Heart left ventricle (tissue), 16 donors: ENCODE measurements around the gene DLGAP1. TPM values are rescaled to one million over a fixed set of nuclear protein-coding genes. Genes with fewer than 3 reads are reported as not detected.

Experiments
- ATAC-seq, 4 donors: fragments of 200-7000 bp; cut with Tn5 transposase; one replicate each; pipeline ENCODE4 v1.9.1; 2020 to 2022; ENCODE audit warnings: moderate library complexity in 4 of 4, mild to moderate bottlenecking in 3 of 4, moderate number of reproducible peaks in 1 of 4
- DNase-seq, 5 donors: peaks; one replicate each; pipeline ENCODE4 v3.0.0-alpha.2; 2020
- H3K27ac ChIP-seq, 12 donors: fragments of 200-600 bp; sonication (generic) in 4 of 12; one replicate each; pipeline versions ENCODE4 v1.5.0 to v1.8.0; 2016 to 2022; ENCODE audit warnings: mild to moderate bottlenecking in 2 of 12
- H3K27me3 ChIP-seq, 9 donors: fragments of 200-600 bp; sonication (generic) in 2 of 9; one replicate each; pipeline versions ENCODE4 v1.5.1 to v1.8.0; 2016 to 2022; ENCODE audit warnings: mild to moderate bottlenecking in 3 of 9
- H3K36me3 ChIP-seq, 9 donors: fragments of 200-600 bp; sonication (generic) in 2 of 9; one replicate each; pipeline versions ENCODE4 v1.5.0 to v1.8.0; 2018 to 2022; ENCODE audit warnings: mild to moderate bottlenecking in 2 of 9
- H3K4me1 ChIP-seq, 12 donors: fragments of 200-600 bp; sonication (generic) in 4 of 12; one replicate each; pipeline versions ENCODE4 v1.5.0 to v1.8.0; 2016 to 2022; ENCODE audit warnings: mild to moderate bottlenecking in 3 of 12
- H3K4me3 ChIP-seq, 12 donors: fragments of 200-600 bp; sonication (generic) in 4 of 12; one replicate each; pipeline versions ENCODE4 v1.5.0 to v1.8.0; 2017 to 2022; ENCODE audit warnings: mild to moderate bottlenecking in 9 of 12, moderate library complexity in 4 of 12
- H3K9me3 ChIP-seq, 12 donors: fragments of 200-600 bp; sonication (generic) in 4 of 12; one replicate each; pipeline versions ENCODE4 v1.5.0 to v1.8.0; 2016 to 2022; ENCODE audit warnings: mild to moderate bottlenecking in 1 of 12
- CTCF ChIP-seq, 12 donors: fragments of 200-600 bp; sonication (generic) in 4 of 12; IDR thresholded peaks; one replicate each; pipeline versions ENCODE4 v1.5.0 to v1.8.0; 2018 to 2022; ENCODE audit warnings: antibody characterized with exemption in 12 of 12, mild to moderate bottlenecking in 5 of 12
- POLR2A ChIP-seq, 2 donors: fragments of 450-650 bp; IDR thresholded peaks; one replicate each; pipeline ENCODE4 v1.6.1; 2017; ENCODE audit warnings: antibody characterized with exemption in 2 of 2, mild to moderate bottlenecking in 2 of 2, moderate library complexity in 2 of 2
- WGBS, 4 donors: extraction: QIAGEN DNeasy Blood & Tissue Kit in 2 of 4; methylation state at CpG; one replicate each; pipeline versions ENCODE4 v1.1.5 to v1.1.7; 2013 to 2018; 5-methylcytosine and 5-hydroxymethylcytosine counted together
- intact Hi-C, 10 donors: fragments of 100-400 bp; cut with DNase I; formaldehyde crosslinking; loops; one replicate each; pipeline versions ENCODE4 v1.11.1 to v1.14.2; 2022
- polyA plus RNA-seq, 2 donors: library from polyadenylated mRNA; stranded (reverse); fragments of 200-250 nt; gene quantifications; one replicate each; pipeline ENCODE4 v1.2.3, GENCODE V29; 2013
- total RNA-seq, 9 donors: library from RNA; depleted of rRNA in 2 of 9; stranded (reverse); fragments of >200 nt in 2 of 9; fragmentation: NEBNext Ultra II Directional in 3 of 9; extraction: Animal tissue kit (Norgen Biotek cat#: 25700) in 3 of 9; gene quantifications; one replicate each; pipeline versions ENCODE4 v1.1.0 to v1.2.4, GENCODE V29; 2016 to 2023
- donor health status: ischemic (EF 13 %, LVEDD 7.1; RV severe dilation, severe dysfunction).
- donor health status: healthy with polysubstance abuse.
- donor health status: DM: no; HTN: yes; CAD: no.
- donor health status: DM: no; HTN: no; CAD: no.
- donor health status: ischemic (EF 25% LVEDD 6.9; RV normal size, moderate dysfunction).
- donor health status: ischemic (EF 25% LVEDD 5.7; RV mildly dilated, moderate dysfunction).
- donor health status: healthy.
- donor health status: DM: yes; HTN: yes; CAD: no.
- donor health status: ischemic (EF 35%, LVEDD 5.7; RV mildly dilated, moderate dysfunction).
- donor health status: nonischemic (EF 11% LVEDD 7.7; RV severe dilation, severe dysfunction).
- donor health status: DM: yes; HTN: yes; CAD: no.
- donor health status: PGD.
- donor health status: ischemic (EF 29% LVEDD 5.4; RV normal size, mild dysfunction).
- donor health status: nonischemic (EF 23%, LVEDD 6.1; RV moderate dilation, normal function).

Gene DLGAP1
- total and polyA plus RNA-seq, 11 donors, result 0.10 to 5.5 (median 0.40) TPM; not detected in 1

- Histone ChIP-seq H3K4me1 (no peaks in the 10 kb centered on the region), H3K9me3 (no peaks in the 10 kb centered on the region), H3K27me3 (no peaks in the 10 kb centered on the region), H3K27ac (no peak overlapping the region), H3K4me3 (no peak overlapping the region), H3K36me3 (no peaks in the 10 kb centered on the region)
- 78 to 100% (median 90%) methylated on average over 1 of the region's 1 CpG for WGBS, 4 donors
- no peak for ATAC-seq
- intact Hi-C loops, result no loop called here
- DNase-seq, result no peak
- no peak for TF ChIP-seq CTCF (IDR thresholded peaks at IDR 0.05)
- no peak for TF ChIP-seq POLR2A (IDR thresholded peaks at IDR 0.05)
These were observed 21.4 kb downstream of the DLGAP1 start for GRCh38 chr18:4433717-4434116.

- no peak for ATAC-seq
- WGBS, 4 donors, result 67 to 79% (median 73%) methylated on average over 5 of the region's 5 CpGs
- Histone ChIP-seq H3K4me1 (no peaks in the 10 kb centered on the region), H3K27me3 (no peaks in the 10 kb centered on the region), H3K27ac (no peak overlapping the region), H3K4me3 (no peak overlapping the region), H3K36me3 (no peaks in the 10 kb centered on the region), H3K9me3 (no peaks in the 10 kb centered on the region)
- TF ChIP-seq POLR2A (IDR thresholded peaks at IDR 0.05) (no peak), CTCF (IDR thresholded peaks at IDR 0.05) (no peak)
- DNase-seq, result no peak
- intact Hi-C loops, result no loop called here
These were observed 24.3 kb downstream of the DLGAP1 start for GRCh38 chr18:4430836-4431235.

GRCh38 chr18:4417714-4418113, 37.4 kb downstream of the DLGAP1 start:
- Histone ChIP-seq H3K27me3 (no peaks in the 10 kb centered on the region), H3K4me3 (no peak overlapping the region), H3K9me3 (peaks cover 0 to 10% (median 0%) of the 10 kb centered on the region in 12 donors), H3K27ac (no peak overlapping the region), H3K36me3 (no peaks in the 10 kb centered on the region), H3K4me1 (no peaks in the 10 kb centered on the region)
- intact Hi-C loops, result no loop called here
- DNase-seq (no peak), ATAC-seq (no peak)
- TF ChIP-seq POLR2A (IDR thresholded peaks at IDR 0.05) (no peak), CTCF (IDR thresholded peaks at IDR 0.05) (no peak)
- WGBS, 4 donors, result 75 to 79% (median 76%) methylated on average over 4 of the region's 4 CpGs

- H3K4me1 ChIP-seq, result no peaks in the 10 kb centered on the region
- H3K27ac ChIP-seq, result no peak overlapping the region
- peaks cover 0 to 10% (median 0%) of the 10 kb centered on the region in 12 donors for H3K9me3 ChIP-seq
- no peak for DNase-seq
- no peaks in the 10 kb centered on the region for H3K36me3 ChIP-seq
- H3K27me3 ChIP-seq, result no peaks in the 10 kb centered on the region
- no peak overlapping the region for H3K4me3 ChIP-seq
- no peak for ATAC-seq
- 77 to 84% (median 80%) methylated on average over 1 of the region's 1 CpG for WGBS, 4 donors
- no peak for TF ChIP-seq CTCF (IDR thresholded peaks at IDR 0.05)
- TF ChIP-seq POLR2A (IDR thresholded peaks at IDR 0.05), result no peak
- intact Hi-C loops, result no loop called here
These were observed 38.1 kb downstream of the DLGAP1 start for GRCh38 chr18:4416976-4417375.
